Tibial nerve (tissue), 4 donors: Measurements from ENCODE around the gene KLHL14. TPM values are rescaled to one million over a fixed set of nuclear protein-coding genes. Genes with fewer than 3 reads are reported as not detected.

ENCODE experiments used
- DNase-seq, 2 donors: peaks; one replicate each; pipeline ENCODE4 v3.0.0-alpha.2; 2019; ENCODE audit warnings: low spot score in 2 of 2
- H3K27ac ChIP-seq, 4 donors: fragments of 200-600 bp; sonication (generic) in 3 of 4; one replicate each; pipeline ENCODE4 v1.5.1; 2017 to 2019; ENCODE audit warnings: mild to moderate bottlenecking in 1 of 4
- H3K27me3 ChIP-seq, 2 donors: fragments of 200-600 bp; sonication (generic) in 1 of 2; one replicate each; pipeline versions ENCODE4 v1.5.1 to v1.6.0; 2017 to 2019
- H3K36me3 ChIP-seq, 3 donors: fragments of 200-600 bp; sonication (generic); one replicate each; pipeline ENCODE4 v1.5.1; 2018 to 2019
- H3K4me1 ChIP-seq, 4 donors: fragments of 200-600 bp; sonication (generic) in 3 of 4; one replicate each; pipeline ENCODE4 v1.5.1; 2017 to 2019
- H3K4me3 ChIP-seq, 4 donors: fragments of 200-600 bp; sonication (generic) in 3 of 4; one replicate each; pipeline ENCODE4 v1.5.1; 2017 to 2019; ENCODE audit warnings: mild to moderate bottlenecking in 1 of 4, moderate library complexity in 1 of 4
- H3K9me3 ChIP-seq, 4 donors: fragments of 200-600 bp; sonication (generic) in 3 of 4; one replicate each; pipeline ENCODE4 v1.5.1; 2017 to 2019
- CTCF ChIP-seq, 5 experiments: fragments of 200-600 bp in 3 of 5; fragments of 450-650 bp in 2 of 5; sonication (generic) in 3 of 5; IDR thresholded peaks; one replicate each; pipeline ENCODE4 v1.5.1; 2016 to 2019; ENCODE audit warnings: antibody characterized with exemption in 5 of 5, mild to moderate bottlenecking in 3 of 5, moderate library complexity in 2 of 5
- EP300 ChIP-seq, 2 donors: sonication (generic); formaldehyde crosslinking; IDR thresholded peaks; one replicate each; pipeline ENCODE4 v1.6.1; 2017; ENCODE audit warnings: antibody characterized with exemption in 2 of 2, mild to moderate bottlenecking in 1 of 2
- POLR2A ChIP-seq, 2 donors: fragments of 450-650 bp; IDR thresholded peaks; one replicate each; pipeline ENCODE4 v1.6.1; 2017; ENCODE audit warnings: antibody characterized with exemption in 2 of 2, mild to moderate bottlenecking in 2 of 2, moderate library complexity in 2 of 2
- WGBS, 2 donors: methylation state at CpG; one replicate each; pipeline ENCODE4 v1.1.5; 2018; 5-methylcytosine and 5-hydroxymethylcytosine counted together
- total RNA-seq, 4 donors: library from RNA; depleted of rRNA; stranded (reverse); fragments of >200 nt; gene quantifications; one replicate each; pipeline ENCODE4 v1.1.0, GENCODE V29; 2016

Gene KLHL14
- total RNA-seq, 4 donors from 2014 or later = 0.21 to 0.59 (median 0.37) TPM

GRCh38 chr18:32674491-32674890 lies 98.3 kb downstream of the KLHL14 start:
- Histone ChIP-seq H3K27me3 (no peaks in the 10 kb centered on the region), H3K27ac (no peak overlapping the region), H3K9me3 (no peaks in the 10 kb centered on the region), H3K4me3 (no peak overlapping the region), H3K4me1 (no peaks in the 10 kb centered on the region), H3K36me3 (no peaks in the 10 kb centered on the region)
- DNase-seq = no peak
- 44 to 47% methylated on average over 2 of the region's 2 CpGs for WGBS, 2 donors
- TF ChIP-seq EP300 (IDR thresholded peaks at IDR 0.05) (no peak), CTCF (IDR thresholded peaks at IDR 0.05) (no peak), POLR2A (IDR thresholded peaks at IDR 0.05) (no peak)

- no peak overlapping the region for H3K27ac ChIP-seq
- no peak overlapping the region for H3K4me3 ChIP-seq
- no peaks in the 10 kb centered on the region for H3K27me3 ChIP-seq
- no peak for TF ChIP-seq CTCF (IDR thresholded peaks at IDR 0.05)
- TF ChIP-seq POLR2A (IDR thresholded peaks at IDR 0.05) = no peak
- no peak for TF ChIP-seq EP300 (IDR thresholded peaks at IDR 0.05)
- H3K36me3 ChIP-seq = no peaks in the 10 kb centered on the region
- H3K9me3 ChIP-seq = no peaks in the 10 kb centered on the region
- 55 to 63% methylated on average over 1 of the region's 1 CpG for WGBS, 2 donors
- H3K4me1 ChIP-seq = no peaks in the 10 kb centered on the region
- DNase-seq = no peak
These were observed 100.4 kb downstream of the KLHL14 start for GRCh38 chr18:32672398-32672797.

- no peaks in the 10 kb centered on the region for H3K9me3 ChIP-seq
- H3K27ac ChIP-seq = no peak overlapping the region
- no peaks in the 10 kb centered on the region for H3K27me3 ChIP-seq
- H3K4me3 ChIP-seq = no peak overlapping the region
- no peak for DNase-seq
- H3K4me1 ChIP-seq = no peaks in the 10 kb centered on the region
- TF ChIP-seq CTCF (IDR thresholded peaks at IDR 0.05) (no peak), POLR2A (IDR thresholded peaks at IDR 0.05) (no peak), EP300 (IDR thresholded peaks at IDR 0.05) (no peak)
- no peaks in the 10 kb centered on the region for H3K36me3 ChIP-seq
These were observed 102.1 kb downstream of the KLHL14 start for GRCh38 chr18:32670727-32671126.

- TF ChIP-seq EP300 (IDR thresholded peaks at IDR 0.05) (no peak), POLR2A (IDR thresholded peaks at IDR 0.05) (no peak), CTCF (IDR thresholded peaks at IDR 0.05) (no peak)
These were observed 103.2 kb downstream of the KLHL14 start for GRCh38 chr18:32669549-32670165.

GRCh38 chr18:32668956-32669355 lies 103.9 kb downstream of the KLHL14 start:
- Histone ChIP-seq H3K27ac (no peak overlapping the region), H3K27me3 (no peaks in the 10 kb centered on the region), H3K9me3 (no peaks in the 10 kb centered on the region), H3K4me3 (no peak overlapping the region), H3K36me3 (no peaks in the 10 kb centered on the region), H3K4me1 (no peaks in the 10 kb centered on the region)
- DNase-seq = no peak
- TF ChIP-seq POLR2A (IDR thresholded peaks at IDR 0.05) (no peak), CTCF (IDR thresholded peaks at IDR 0.05) (no peak), EP300 (IDR thresholded peaks at IDR 0.05) (no peak)
- WGBS, 2 donors = 73 to 80% methylated on average over 1 of the region's 1 CpG

More at GRCh38 chr18:32669549-32670165, 103.2 kb downstream of the KLHL14 start:
- Histone ChIP-seq H3K9me3 (no peaks in the 10 kb centered on the region), H3K27ac (no peak overlapping the region), H3K27me3 (no peaks in the 10 kb centered on the region), H3K36me3 (no peaks in the 10 kb centered on the region), H3K4me1 (no peaks in the 10 kb centered on the region), H3K4me3 (no peak overlapping the region)
- WGBS, 2 donors = 76 to 100% methylated on average over 1 to 5 of the region's 5 CpGs
- no peak for DNase-seq
